GM21447 (cell line): ENCODE data around the gene FOXP1.

Source experiments
- ATAC-seq: cut with Tn5 transposase; IDR thresholded peaks from one replicate; pipeline ENCODE4 v1.9.1; 2021; ENCODE audit not compliant: unreplicated experiment

Gene FOXP1

GRCh38 chr3:71094658-71095209 lies 488.8 kb downstream of the FOXP1 start:
- no peak for ATAC-seq

GRCh38 chr3:71092665-71093064 lies 490.9 kb downstream of the FOXP1 start:
- no peak for ATAC-seq

- ATAC-seq, result peak; percentile 27
These were observed 493.3 kb downstream of the FOXP1 start for GRCh38 chr3:71090207-71090606.

- no peak for ATAC-seq
These were observed 494.2 kb downstream of the FOXP1 start for GRCh38 chr3:71089271-71089847.

- ATAC-seq, result no peak
These were observed 494.8 kb downstream of the FOXP1 start for GRCh38 chr3:71088742-71089141.

- ATAC-seq, result no peak
These were observed 495.4 kb downstream of the FOXP1 start for GRCh38 chr3:71088019-71088708.

- peak; percentile 92 for ATAC-seq
These were observed 496.1 kb downstream of the FOXP1 start for GRCh38 chr3:71087143-71088018.

GRCh38 chr3:71086777-71087142 lies 496.8 kb downstream of the FOXP1 start:
- ATAC-seq, result no peak

GRCh38 chr3:71083726-71084131 lies 499.8 kb downstream of the FOXP1 start:
- ATAC-seq, result no peak

- no peak for ATAC-seq
These were observed 500.7 kb downstream of the FOXP1 start for GRCh38 chr3:71082833-71083232.

GRCh38 chr3:71080517-71081083 lies 502.9 kb downstream of the FOXP1 start:
- no peak for ATAC-seq

- no peak for ATAC-seq
These were observed 504.6 kb downstream of the FOXP1 start for GRCh38 chr3:71078723-71079525.

GRCh38 chr3:71078199-71078598 lies 505.3 kb downstream of the FOXP1 start:
- no peak for ATAC-seq

GRCh38 chr3:71077070-71077469 lies 506.5 kb downstream of the FOXP1 start:
- no peak for ATAC-seq

- ATAC-seq, result no peak
These were observed 507.0 kb downstream of the FOXP1 start for GRCh38 chr3:71076361-71077002.

GRCh38 chr3:71075494-71075893 lies 508.0 kb downstream of the FOXP1 start:
- ATAC-seq, result no peak

- ATAC-seq, result no peak
These were observed 509.1 kb downstream of the FOXP1 start for GRCh38 chr3:71074423-71074822.

- ATAC-seq, result no peak
These were observed 510.5 kb downstream of the FOXP1 start for GRCh38 chr3:71072986-71073385.

- ATAC-seq, result no peak
These were observed 511.2 kb downstream of the FOXP1 start for GRCh38 chr3:71072287-71072686.
